Stimulated activated naive CD8-positive, alpha-beta T cell treated with anti-CD3 and anti-CD28 coated beads, Interleukin-15, Interleukin-2, amounts not matched to agents 100 U/mL and 50 U/mL, for 24 hours (primary cell): ENCODE results near the gene IWS1.
"Not testable (repeated sequence)": the region's sequence is repeated elsewhere in the genome, so short reads cannot be mapped to it uniquely, and the experiment has no call there.

Source experiments
- ATAC-seq: fragments of 150-1000 bp; cut with Tn5 transposase; one replicate; pipeline ENCODE4 v1.10.0; 2021
- DNase-seq: peaks from one replicate; pipeline ENCODE4 v3.0.0; 2021

IWS1 gene

DNA sequence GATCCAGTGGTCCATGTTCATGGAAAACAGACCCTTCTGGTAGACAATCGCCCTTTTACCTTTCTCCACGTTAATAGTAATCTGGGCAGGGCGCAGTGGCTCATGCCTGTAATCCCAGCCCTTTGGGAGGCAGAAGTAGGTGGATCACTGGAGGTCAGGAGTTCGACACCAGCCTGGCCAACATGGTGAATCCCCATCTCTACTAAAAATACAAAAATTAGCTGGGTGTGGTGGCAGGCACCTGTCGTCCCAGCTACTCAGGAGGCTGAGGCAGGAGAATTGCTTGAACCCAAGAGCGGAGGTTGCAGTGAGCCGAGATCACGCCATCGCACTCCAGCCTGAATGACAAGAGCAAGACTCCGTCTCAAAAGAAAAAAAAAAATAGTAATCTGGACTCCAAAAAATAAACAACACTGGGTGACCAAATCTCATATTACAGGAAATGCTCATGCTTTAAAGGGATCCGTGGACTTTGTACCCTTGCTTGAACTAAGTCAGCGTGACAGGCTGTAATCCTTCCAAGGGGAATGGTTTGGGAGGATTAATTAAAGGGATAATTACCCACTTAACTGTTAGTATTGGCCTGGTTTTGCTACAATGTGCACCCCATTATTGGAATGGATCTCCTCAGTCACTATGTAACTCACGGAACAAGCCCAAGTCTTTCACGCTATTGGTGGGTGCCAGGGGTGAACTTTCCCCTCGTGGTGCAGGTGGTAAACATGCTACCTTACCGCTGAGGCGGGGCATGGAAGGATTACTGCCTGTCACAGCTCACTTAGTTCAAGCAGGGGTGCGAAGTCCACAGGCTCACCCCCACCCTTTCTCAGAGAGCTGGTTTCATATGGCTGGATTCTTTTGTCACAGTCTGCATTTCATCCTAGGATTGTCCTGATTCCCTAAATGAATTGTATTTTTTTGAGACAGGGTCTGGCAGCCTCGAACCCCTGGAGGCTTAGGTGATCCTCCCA is 71.4 kb downstream of the IWS1 start:
- ATAC-seq (no peak), DNase-seq (no peak)

DNA sequence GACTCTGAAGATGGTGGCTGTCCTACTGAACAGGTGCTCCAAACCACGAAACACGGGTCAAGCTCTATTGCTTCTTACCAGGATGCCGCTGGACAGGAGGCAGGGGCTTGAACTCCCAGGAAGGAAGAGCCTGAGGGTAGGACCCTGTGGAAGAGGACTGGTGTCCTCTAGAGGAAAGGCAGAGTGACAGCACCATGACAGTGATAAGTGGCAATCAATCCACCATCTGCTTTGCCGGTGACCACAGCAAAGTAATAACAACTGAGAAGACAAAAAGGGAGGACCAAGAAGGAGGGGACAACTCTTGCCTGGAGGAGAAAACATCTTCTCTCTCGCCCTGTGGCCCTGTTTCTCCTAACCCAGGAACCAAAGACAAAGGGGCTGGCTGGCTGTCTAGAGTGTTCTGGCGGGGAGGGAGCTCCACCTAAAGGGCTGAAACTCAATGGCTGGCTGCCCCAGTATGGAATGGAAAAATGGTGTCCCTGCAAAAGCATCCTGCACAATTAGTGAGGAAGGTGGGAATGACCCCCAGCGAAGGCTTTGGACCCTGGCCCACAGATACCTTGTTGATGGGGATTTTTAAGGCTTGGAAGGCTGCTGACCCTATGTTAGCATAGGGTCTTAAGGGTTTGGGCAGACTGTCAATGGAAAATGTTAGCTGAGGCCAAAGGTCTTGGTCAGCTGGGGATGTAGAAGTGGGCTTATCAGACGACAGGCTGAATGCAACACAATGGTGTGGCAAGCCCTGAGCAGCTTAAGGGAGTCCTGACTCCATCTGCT is 72.7 kb downstream of the IWS1 start:
- DNase-seq (no peak), ATAC-seq (no peak)

DNA sequence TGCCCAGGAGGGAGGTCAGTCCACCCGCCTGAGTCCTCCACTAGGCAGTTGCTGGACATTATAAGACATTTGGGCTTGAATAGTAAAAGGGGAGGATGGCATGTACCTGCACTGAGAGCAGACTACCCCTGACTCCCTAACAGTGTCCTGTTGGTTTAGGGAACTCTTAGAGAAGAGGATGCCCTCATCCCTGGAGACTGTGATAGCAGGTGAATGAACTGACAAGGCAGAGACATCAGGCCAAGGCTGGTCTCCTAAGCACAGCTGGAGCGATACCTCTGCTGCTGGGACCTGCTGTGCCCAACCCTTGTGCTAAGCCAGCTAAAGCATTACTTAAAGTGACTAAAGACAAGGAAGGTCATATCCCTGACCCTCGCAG is 73.3 kb downstream of the IWS1 start:
- DNase-seq (no peak), ATAC-seq (no peak)

DNA sequence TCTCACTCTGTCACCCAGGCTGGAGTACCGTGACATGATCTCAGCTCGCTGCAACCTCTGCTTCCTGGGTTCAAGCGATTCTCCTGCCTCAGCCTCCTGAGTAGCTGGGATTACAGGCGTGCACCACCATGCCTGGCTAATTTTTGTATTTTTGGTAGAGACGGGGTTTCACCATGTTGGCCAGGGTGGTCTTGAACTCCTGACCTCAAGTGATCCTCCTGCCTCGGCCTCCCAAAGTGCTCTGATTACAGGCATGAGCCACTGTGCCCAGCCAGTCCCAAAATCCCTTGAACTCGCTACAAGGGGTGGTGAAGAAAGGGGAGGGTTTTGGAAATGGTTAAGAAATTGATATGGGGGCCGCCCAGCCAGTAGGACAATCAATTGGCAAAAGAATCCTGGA is 73.9 kb downstream of the IWS1 start:
- DNase-seq, ATAC-seq: not testable (repeated sequence)

DNA sequence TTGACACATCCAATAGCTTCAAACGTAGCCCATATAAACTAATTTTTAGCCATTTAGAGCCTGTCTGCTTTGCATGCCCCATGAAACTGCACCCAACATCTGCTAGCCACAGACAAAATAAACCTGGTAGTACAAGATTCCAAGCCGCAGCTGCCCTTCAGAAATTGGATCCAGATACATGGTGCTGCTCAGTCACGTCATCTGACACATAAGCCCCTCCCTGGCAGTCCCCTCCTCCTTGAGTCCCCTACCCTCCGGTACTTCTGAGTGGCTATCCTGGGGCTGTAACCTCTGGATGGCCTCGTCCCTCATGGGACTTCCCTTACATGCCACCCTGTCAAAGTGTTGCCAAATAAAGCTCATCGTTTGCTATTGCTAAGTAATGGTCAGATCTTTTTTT is 74.3 kb downstream of the IWS1 start:
- DNase-seq, result no peak
- ATAC-seq, result no peak

DNA sequence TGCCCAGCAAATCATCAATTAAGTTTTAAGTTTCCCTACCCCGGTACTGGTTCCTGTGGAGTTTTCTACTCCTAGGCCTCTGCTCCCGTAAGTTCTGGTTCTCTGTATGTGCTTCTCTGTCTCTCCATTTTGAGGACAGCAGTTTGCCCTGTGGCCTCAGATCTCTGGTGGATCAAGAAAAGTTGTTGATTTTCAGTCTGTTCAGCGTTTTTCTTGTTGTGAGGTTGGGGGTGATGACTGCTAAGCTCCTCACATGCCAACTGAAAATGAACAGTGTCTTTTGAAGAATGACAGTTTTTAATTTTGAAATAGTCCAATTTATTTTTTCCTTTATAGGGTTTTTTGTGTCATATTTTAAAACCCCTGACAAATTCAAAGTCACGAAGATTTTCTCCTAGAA is 76.4 kb downstream of the IWS1 start:
- ATAC-seq, result no peak
- no peak for DNase-seq

DNA sequence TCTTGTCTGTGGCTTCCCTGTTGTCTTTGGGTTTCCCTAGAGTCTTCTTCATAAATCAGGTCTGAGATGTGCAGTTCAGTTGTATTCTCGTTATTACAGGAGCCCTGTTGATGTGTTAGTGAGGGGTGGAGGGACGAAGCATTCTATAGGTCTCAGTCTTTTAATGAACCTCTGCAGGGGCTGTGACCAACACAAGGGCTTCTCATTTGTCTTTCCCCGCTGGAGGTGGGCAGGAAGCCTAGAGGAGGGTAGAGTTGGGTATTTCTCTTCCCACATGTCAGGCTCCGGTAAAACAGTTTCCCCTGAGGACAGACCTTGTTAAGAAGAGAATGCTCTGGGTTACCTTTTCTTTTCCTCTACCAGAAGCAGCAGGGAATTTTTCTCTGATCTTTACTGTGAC is 76.9 kb downstream of the IWS1 start:
- ATAC-seq (no peak), DNase-seq (no peak)

DNA sequence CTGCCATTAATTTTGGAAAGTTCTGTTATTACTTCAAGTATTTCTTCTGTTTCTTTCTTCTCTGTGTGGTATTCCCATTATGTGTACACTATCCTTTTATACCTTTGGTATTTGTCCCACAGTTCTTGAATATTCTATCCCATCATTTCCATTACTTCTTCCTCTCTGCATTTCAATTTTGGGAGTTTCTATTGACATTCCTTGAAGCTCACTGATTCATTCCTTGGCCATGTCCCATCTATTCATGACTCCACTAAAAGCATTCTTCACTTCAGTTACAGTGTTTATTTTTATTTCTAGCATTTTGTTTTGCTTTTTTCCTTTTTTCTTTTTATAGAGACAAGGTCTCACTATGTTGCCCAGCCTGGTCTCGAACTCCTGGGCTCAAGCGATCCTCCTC is 77.8 kb downstream of the IWS1 start:
- DNase-seq, result no peak
- ATAC-seq, result no peak

DNA sequence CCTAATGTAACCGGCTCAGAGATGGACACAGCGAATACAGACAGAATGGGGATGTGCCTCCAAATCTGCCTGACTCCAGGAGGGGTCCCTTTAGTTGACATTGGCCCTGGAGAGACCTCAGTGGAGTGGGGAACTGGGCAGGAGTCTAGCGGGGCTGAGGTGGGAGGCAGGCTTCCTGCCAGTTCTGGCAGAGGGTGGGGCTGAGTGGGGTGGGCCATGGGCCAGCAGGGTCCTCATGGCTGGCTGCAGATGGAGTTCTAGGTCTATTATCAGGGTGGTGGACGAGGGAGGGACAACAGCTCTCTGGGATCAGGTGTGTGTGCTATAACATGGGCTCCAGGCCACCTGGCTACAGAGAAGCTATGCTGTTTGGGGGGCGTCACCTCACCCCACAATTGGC is 86.9 kb downstream of the IWS1 start:
- DNase-seq (no peak), ATAC-seq (no peak)

DNA sequence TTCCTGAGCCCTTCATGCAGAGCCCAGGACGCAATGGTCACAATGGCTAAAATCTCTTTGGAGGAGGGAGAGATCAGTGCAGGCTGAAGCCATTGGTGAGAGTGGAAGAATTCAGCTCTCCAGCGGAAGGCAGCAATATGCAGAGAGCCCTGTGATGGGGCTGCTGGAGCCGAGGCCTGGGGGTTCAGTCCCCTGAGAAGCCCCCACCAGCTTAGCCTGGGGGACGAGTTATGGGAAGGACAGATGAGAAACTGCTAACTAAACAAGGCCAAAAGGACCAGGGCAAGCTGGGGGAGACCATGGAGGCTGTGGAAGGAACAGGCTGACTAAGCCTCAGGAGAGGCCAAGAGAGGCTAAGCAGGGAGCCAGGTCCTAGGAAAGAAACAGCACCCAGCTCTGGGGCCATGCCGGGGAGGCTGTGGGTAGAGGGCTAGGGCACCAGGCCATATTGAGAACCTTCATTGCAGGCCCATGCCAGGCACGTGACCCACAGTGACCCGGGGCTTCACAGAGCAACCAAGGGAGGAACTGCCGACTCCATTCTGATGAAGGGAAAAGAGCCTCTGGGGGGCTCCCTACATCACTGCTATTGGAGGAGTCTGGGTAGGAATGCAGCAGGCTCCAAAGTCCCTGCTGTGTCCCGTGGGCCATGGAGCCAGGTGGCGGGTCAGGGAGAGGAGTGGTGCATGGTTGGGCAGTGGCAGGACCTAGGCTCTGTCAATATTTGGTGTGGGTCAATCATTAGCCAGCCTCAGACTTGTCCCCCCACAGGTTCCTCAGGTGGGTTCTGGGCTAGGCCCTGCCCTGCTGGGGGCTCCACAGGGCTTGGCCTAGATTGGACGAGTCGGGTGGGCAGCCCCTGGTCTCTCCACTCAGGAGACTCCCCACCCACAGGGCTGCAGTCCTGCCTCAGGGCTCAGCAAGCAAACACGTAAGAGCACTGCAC is 88.2 kb downstream of the IWS1 start:
- ATAC-seq (no peak), DNase-seq (no peak)

DNA sequence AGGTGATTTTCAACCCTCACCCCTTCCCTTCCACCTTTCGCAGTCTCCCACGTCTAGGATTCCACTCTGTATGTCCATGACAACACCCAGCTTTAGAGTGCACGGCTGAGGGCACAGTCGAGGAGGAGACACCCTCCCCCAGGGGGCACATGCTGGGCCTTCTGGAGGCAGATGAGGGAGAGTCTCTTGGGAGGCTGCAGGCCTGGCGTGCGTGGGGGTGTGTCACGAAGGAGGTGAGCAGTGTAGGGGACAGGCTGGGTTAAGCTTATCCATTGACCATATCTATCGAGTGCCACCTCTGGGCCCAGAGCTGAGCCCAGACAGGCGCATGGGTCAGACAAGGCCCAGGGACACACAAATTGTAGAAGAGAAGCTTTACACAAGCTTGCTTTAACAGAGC is 89.2 kb downstream of the IWS1 start:
- no peak for ATAC-seq

DNA sequence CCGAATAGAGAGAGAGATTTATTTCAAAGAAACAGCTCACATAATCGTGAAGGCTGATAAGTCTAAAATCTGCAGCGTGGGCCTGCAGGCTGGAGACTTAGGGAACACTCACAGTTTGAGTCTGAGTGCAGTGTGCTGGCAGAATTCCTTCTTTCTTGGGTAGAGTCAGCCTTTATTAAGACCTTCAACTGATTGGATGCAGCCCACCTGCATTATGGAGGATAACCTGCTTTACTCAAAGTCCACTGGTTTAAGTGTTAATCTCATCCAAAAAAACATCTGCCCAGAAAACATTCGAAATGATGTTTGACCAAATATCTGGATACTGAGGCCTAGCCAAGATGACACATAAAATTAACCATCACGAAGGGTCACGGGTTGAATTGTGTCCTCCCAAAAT is 91.8 kb downstream of the IWS1 start:
- no peak for ATAC-seq
- DNase-seq, result no peak

More for the DNA sequence above, 89.2 kb downstream of the IWS1 start:
- no peak for DNase-seq

DNA sequence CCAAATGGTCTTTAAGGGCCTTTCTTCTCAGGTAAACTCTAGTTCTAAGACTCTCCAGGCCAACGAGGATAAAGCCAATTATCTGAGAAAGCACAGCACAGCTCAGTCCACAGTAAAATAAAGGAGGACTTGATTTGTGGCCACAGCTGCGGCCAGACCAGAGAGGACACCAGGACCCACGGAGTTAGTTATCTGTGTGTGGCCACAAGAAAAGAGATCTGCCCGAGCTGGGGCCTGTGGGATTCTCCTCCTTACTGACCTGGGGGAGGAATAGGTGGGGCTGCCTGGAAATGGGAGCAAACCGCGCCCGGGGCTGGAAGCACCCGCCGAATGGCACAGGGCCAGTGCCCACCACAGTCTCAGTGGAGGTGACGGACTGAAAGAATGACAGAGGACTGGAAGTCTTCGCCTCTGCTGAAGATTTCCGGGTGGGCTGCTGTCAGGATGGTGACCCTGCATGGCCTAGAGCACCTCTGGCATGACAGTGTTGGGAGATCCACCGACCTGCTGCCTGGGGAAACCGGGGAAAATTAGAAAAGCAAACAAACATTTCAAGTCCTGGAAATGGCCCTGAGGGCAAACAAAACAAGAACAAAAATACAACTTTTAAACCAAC is 94.8 kb downstream of the IWS1 start:
- no peak for DNase-seq
- ATAC-seq, result no peak
